RPMI7951 (cell line): ENCODE data around the gene TRMT6. TPM values are rescaled to one million over a fixed set of nuclear protein-coding genes. Genes with fewer than 3 reads are reported as not detected.

Experiments used
- DNase-seq: peaks from one replicate; pipeline ENCODE4 v3.0.0-alpha.2; 2012; ENCODE audit warnings: low read depth
- total RNA-seq: library from RNA; depleted of rRNA; stranded (reverse); fragments of >200 nt; shearing (Covaris generic); gene quantifications from 2 replicates; pipeline ENCODE4 v1.2.3, GENCODE V29; 2014; rRNA removed

The TRMT6 gene
- total RNA-seq, 1 experiment from 2014 or later = 21.9 TPM

DNA sequence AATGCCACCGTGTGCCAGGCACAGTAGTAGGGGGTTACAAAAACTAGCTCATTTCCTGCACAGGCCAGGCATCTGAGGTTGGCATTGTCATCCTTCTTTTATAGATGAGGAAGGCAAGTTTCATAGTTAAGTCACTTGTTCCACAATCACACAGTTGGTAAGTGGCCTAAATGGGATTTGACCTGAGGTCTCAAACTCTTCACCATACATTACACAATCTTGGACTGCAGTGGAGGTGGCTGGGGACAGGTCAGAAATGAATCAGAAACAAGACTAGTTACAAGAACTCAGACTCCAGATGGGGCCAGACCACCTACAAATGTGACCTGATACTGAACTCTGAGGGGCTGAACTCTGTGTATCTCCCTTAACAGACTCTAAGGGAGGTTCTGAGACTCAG, 49.4 kb downstream of the TRMT6 start:
- no peak for DNase-seq

DNA sequence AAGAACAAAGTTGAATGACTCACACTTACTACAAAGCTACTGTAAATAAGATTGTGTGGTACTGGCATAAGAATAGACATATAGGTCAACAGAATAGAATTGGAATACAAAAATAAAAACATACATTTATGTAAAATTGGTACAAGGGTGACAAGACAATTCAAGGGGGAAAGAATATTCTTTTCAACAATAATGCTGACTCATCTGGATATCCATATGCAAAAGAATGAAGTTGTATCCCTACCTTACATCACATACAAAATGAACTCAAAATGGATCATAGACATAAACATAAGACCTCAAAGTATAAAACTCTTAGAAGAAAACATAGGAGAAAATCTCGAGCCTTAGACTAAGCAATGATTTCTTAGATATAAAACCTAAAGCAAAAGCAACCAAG, 50.9 kb downstream of the TRMT6 start:
- no peak for DNase-seq

DNA sequence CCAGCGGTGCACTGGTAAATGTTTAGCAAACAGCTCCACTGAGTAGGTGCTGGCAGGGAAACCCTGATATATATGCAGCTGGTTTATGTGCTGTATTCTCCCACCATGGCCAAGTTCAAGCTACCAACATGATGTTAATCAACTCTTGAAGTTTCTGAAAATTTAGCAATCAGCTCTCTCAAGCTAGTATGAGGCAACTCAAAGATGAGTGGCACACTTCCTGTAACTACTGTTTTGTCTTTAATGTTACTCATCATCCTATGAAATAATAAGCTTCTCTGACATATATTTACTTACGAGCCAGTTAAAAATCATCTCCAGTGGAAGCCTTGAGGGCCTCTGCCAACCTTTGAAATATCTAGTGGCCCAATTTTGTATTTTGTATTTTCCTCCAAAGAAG, 54.7 kb downstream of the TRMT6 start:
- DNase-seq = no peak

DNA sequence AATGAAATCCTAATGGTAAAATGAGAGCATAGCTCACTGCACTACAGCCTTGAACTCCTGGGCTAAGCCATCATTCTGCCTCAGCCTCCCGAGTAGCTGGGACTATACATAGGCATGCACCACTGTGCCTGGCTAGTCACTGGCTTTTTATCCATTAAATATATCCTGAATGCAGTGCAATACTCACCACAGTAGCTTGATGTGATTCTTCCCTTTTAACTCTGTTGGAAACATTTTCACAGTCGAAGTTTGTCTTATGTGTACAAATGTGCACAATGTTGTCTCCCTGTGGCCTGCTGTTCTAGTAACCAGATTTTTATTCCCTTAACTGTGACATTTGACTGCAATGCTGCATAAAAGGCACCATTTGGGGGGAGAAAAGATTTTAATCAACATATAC, 56.7 kb downstream of the TRMT6 start:
- DNase-seq = no peak

DNA sequence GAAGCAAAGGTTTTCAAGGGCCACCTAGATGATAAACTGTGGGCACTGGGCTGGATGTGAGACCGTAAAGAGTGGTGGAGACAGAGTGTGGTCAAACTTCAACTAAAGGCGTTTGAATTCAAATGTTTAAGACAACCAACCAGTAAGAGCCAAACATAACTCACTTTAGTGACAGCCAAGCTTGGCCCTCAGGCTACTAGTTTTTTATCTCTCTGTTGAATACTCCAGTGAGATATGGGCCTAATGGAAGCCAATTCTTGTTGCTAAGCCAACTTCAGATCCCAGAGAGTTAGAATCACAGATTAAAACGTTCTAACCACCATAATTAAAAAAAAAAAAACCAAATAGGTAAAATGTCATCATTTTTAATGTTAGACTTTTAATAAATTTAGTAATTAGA, 57.3 kb downstream of the TRMT6 start:
- DNase-seq = no peak

DNA sequence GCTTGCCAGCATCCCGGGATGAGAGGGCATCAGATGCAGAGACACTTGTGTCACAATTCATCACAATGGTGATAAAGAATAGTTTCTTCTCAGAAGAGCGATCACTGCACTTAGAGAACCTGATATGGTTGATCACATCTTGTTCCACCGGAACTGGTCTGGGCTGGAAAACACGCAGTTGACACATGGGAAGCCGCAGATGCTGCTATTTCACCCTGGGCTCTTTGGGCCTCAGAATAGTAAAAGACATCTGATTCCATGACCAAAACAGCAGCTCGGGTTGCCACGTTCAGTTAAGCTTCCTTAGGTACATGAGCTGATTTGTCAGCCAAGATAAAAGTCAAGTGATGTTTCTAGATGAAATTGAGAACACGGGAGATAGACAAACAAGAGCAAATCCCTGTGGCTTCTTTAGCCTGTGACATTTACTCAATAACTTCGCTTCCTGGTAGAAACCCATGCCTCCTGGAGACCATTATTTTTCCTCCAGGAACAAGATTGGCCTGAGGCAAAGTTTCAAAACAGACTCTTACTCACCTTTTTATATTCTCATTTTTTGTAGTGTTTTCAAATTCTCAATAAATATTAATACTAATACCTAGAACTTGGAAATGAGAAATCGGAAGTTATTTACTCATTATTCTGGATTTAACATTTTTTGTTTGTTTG, 59.4 kb downstream of the TRMT6 start:
- peak; percentile 59 for DNase-seq

DNA sequence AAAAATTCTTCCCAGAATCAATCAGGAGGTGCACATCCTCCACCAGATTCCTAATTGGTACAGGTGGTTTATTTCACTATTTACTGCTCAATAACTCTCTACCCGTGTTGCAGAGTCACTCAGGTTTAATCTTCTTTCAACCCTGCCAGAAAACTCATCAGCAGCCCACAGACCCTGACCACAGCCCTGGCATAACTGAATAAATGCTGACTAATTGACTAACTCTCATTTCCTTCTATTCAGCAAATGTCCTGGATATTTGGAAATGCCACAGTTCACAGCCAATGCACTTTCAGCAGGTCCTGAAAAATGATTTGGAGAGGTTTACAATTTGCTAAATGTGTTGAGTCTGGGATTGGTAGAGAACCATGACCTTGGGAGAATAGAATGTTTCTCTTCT, 62.3 kb downstream of the TRMT6 start:
- DNase-seq = no peak

DNA sequence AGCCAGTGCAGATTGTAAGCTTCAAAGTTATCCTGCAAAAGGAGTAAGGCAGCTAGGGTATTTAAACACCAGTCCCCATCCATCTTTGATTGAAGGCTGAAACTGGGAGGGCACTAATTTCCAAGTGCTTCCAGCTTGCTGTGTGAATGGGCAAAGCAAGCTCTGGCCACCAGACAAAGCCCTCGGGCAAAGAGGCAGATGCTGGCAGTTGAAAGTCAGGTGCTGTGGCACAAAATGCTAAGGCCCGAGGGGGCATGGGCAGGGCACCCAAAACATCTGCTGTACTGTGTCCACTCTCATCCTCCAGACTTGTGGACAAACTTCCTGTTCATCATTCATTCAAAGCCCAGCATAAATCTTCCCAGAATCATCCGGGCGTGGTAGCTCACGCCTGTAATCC, 62.9 kb downstream of the TRMT6 start:
- DNase-seq = peak; percentile 59

Other genes starting within 250 kb of the TRMT6 start
- gene SHLD1, start 200.1 kb downstream of the TRMT6 start, total RNA-seq = 12.5 and 15.5 TPM in 2 replicates
- 0.36 and 0.39 TPM in 2 replicates for gene CHGB, start 39.0 kb downstream of the TRMT6 start, total RNA-seq
- 47.8 and 53.3 TPM in 2 replicates for gene MCM8, start 119 bp upstream of the TRMT6 start, total RNA-seq
- 87.8 and 108 TPM in 2 replicates for gene CRLS1, start 55.6 kb upstream of the TRMT6 start, total RNA-seq
- gene LRRN4, start 103.5 kb upstream of the TRMT6 start, total RNA-seq = not detected in 2 replicates
- gene FERMT1, start 172.5 kb upstream of the TRMT6 start, total RNA-seq = 5.7 and 6.4 TPM in 2 replicates